COLO668 (cell line): ENCODE results near the gene PCLAF.
"Not testable (repeated sequence)": the region's sequence is repeated elsewhere in the genome, so short reads cannot be mapped to it uniquely, and the experiment has no call there.

Source experiments
- DNase-seq: peaks from one replicate; lab custom pipeline; 2025; ENCODE audit not compliant: unreplicated experiment; lab: John Stamatoyannopoulos, UW

PCLAF gene

GRCh38 chr15:64381000-64381751 is at the start of gene PCLAF:
TSS of gene PCLAF (minus strand) at chr15:64381441. CDS start at chr15:64381371, 70 bp downstream.
- DNase-seq: peak; percentile 93

GRCh38 chr15:64430000-64430735 is 48.9 kb upstream of the PCLAF start:
- DNase-seq: no peak

DNA sequence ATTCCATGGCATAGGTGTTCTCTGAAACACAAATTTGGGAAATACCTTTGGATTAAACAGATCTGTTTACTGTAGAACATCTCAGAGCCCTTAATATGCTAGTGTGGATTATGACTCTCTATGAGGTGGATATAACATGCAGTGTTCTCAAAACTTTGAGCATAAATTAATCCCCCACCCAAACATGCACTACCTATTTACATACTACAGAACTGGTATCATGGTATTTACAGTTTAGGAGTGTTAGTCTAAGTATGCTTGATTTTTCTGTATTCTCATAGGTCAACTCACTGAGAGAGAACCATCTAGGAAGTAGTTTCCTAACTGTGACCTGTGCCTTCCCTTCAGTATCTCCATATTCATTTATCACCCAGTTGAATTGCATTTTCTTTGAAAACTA is 48.2 kb upstream of the PCLAF start:
- DNase-seq: no peak

DNA sequence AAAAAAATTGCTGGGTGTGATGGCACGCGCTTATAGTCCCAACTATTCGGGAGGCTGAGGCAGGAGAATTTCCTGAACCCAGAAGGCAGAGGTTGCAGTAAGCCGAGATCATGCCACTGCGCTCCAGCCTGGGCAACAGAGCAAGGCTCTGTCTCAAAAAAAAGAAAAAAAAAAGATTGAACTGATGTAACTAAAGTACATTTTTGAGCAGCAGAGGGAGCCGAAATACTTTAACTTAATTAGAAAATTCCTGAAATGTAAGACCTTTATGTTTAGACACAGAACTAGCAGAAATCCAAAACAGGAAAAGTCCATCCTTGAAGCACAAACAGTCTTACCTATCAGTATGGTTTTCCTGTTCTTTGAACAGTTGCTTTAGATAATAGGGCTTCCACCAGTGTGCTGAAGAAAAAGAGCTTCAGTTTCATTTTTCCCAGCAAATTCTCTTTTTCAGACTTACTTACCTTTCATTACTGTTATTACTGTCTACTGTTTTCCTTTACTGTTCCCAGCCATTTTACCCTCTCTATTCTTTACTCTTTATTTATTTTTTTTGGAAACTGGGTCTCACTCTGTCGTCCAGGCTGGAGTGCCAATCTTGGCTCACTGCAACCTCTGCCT is 45.7 kb upstream of the PCLAF start:
- DNase-seq: no peak

- no peak for DNase-seq
Observed at GRCh38 chr15:64425221-64425620, 44.0 kb upstream of the PCLAF start.

DNA sequence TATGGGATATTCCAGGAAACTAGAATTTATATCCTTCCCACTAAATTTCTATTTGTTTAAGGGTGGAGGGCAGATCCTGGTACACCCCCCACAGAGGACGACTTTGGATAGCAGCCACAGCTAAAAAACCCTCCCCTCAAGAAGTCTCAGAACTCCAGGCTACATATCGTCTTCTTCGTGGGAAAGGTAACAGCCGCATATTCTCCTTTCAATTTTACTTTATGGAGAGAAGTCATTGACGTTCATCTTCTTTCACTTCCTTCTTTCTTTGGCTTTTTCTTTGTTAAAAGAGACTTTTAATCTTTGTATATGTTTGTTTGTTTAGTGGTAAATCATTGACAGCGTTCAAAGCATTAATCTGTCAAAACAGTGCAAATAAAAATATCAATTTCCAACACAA is 42.7 kb upstream of the PCLAF start:
- DNase-seq: no peak

DNA sequence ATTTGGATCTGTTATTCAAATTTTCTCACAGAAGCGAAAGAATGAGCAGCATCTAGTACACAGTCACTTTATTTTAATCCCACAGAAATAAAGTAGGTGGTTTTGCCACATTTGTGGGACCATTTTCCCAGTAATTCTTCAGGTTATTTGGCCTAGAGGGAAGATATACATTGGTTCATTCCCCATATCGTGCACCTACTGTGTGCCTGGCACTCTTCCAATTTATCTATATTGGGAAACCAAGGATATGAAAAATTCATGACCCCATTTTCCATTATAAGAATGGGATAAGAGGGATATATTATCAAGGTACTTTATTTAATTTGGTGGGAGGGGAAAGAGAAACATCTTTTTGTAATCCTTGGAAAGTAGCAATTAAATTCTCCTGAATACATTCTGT is 41.5 kb upstream of the PCLAF start:
- no peak for DNase-seq

GRCh38 chr15:64412216-64412615 is 31.0 kb upstream of the PCLAF start:
- no peak for DNase-seq

- no peak for DNase-seq
Observed at GRCh38 chr15:64400583-64400982, 19.3 kb upstream of the PCLAF start.

- DNase-seq: no peak
Observed at GRCh38 chr15:64398575-64398974, 17.3 kb upstream of the PCLAF start.

GRCh38 chr15:64396789-64397188 is 15.5 kb upstream of the PCLAF start:
- no peak for DNase-seq

DNA sequence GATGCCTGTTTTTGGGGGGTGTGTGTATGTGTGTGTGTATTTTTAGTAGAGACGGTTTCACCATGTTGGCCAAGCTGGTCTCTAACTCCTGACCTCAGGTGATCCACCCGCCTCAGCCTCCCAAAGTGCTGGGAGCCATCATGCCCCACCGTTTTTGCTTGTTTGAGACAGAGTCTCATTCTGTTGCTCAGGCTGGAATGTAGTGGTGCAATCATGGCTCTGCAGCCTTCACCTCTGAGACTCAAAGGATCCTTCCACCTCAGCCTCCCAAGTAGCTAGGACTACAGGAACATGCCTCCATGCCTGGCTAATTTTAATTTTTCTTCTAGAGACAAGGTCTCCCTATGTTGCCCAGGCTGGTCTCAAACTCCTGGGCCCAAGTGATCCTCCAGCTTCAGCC is 11.2 kb upstream of the PCLAF start:
- DNase-seq: not testable (repeated sequence)

DNA sequence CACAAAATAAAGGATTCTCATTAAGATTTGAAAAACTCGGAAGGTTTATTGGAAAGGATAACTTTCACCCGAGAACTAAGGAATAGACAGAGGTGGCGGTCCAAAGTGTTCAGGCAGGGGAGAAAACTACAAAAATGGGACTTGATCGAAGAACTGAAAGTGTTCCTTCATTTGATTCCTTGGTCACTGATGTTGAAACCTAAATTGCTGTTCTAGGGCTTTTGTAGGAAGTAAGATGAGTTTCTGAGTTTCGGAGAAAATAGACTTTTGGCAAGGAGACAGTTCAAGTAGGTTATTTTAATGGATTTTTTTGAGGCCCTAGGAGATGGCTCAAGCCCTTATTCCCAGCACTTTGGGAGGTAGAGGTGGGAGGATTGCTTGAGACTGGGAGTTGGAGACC is 7.8 kb upstream of the PCLAF start:
- no peak for DNase-seq

DNA sequence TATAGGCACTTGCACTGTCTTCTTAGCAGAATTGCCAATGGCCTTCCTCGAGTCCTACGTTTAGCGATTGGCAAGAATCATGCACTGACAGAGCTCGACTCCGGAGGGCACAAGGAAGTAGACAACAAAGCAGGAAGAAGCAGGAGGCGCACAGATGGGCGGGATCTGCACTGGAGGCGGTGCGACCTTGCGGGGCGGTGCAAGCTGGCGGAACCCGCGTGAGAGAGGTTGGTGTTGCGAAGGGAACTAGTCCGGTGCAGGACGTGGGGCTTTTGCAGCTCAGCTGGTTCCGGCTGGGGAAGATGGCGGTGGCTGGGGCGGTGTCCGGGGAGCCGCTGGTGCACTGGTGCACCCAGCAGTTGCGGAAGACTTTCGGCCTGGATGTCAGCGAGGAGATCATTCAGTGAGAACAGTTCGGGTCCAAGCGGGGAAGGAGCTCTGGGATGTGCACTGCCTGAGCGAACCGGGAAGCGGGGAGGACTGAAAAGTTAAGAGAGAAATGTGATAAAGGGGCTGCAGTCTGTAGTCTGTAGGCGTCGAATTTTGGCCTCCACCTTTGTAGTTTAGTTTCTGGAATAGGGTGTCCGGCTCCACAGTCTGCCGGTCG is 6.4 kb upstream of the PCLAF start, which contains the start of gene TRIP4:
TRIP4 (plus strand) TSS at position 275 of the 607 bp plus-strand sequence; CDS start at position 303, 28 bp downstream.
- peak; percentile 94 for DNase-seq

- no peak for DNase-seq
Observed at GRCh38 chr15:64386291-64386690, 5.0 kb upstream of the PCLAF start.

DNA sequence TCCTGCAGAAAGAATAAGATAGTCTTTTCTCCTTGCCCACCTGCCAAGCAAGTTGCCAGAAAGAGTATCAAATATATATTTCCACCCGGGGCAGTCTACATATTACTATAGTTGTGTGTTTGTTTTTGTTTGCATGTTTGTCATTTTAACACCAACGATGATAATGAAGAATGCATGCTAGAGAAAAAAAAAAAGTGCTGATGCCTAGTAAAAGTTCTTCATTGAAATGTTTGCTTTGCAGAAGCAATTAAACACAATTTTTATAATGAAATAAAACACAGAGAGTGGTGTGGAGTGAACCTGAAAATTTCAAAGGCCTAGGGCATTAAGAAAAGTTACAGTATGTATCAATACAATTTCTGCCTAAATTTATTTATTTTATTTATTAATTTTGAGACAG is 2.5 kb upstream of the PCLAF start:
- no peak for DNase-seq

DNA sequence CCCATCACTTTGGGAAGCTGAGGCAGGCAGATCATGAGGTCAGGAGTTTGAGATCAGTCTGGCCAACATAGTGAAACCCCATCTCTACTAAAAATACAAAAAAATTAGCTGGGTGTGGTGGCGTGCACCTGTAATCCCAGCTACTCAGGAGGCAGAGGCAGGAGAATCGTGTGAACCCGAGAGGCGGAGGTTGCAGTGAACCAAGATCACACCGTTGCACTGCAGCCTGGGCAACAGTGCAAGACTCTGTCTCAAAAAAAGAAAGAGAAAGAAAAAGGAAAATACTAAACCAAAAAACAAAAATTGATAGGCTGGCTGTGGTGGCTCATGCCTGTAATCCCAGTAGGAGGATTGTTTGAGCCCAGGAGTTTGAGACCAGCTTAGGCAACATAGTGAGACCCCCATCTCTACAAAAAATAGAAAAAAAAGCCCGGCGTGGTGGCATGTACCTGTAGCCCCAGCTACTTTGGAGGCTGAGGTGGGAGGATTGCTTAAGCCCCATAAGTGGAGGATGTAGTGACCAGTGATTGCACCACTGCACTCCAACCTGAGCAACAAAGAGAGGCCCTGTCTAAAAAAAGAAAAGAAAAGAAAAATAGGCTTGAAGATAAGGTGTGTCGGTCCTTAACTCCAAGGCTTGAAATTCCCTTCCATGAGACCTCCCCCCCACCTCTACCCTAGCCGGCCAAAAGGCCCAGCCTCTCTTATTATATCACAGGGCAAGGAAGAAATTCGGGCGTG is 941 bp downstream of the PCLAF start:
- DNase-seq: not testable (repeated sequence)

- DNase-seq: no peak
Observed at GRCh38 chr15:64379216-64379960, 1.9 kb downstream of the PCLAF start.

- no peak for DNase-seq
Observed at GRCh38 chr15:64373360-64373759, 7.9 kb downstream of the PCLAF start.

DNA sequence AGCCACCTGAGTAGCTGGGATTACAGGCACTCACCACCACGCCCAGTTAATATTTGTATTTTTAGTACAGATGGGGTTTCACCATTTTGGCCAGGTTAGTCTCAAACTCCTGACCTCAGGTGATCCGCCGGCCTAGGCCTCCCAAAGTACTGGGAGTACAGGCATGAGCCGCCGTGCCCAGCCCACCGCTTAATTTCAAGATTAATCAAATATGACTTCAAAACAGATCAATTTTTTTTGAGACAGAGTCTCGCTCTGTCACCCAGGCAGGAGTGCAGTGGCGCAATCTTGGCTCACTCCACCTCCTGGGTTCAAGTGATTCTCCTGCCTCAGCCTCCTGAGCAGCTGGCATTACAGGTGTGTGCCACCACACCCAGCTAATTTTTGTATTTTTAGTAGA is 9.9 kb downstream of the PCLAF start:
- not testable (repeated sequence) for DNase-seq
